OCI-LY7 (cell line): Measurements from ENCODE around the gene CBFA2T3. TPM values are rescaled to one million over a fixed set of nuclear protein-coding genes. Genes with fewer than 3 reads are reported as not detected.

Experiments
- BruUV-seq: library from RNA; stranded (reverse); fragments of 400-500 nt; replicated peaks from 2 replicates; lab custom pipeline; 2021; lab: Mats Ljungman, UMichigan
- CTCF ChIA-PET: fragments of 300-600 bp; sonication (Branson Sonifier 250); formaldehyde crosslinking; loops from one replicate; lab custom pipeline; 2022; ENCODE audit warnings: antibody characterized with exemption; ENCODE audit not compliant: unreplicated experiment; lab: Charles Lee
- POLR2A ChIA-PET: fragments of 300-600 bp; sonication (Branson Sonifier 250); formaldehyde crosslinking; loops from one replicate; lab custom pipeline; 2022; ENCODE audit warnings: antibody characterized with exemption; lab: Charles Lee
- DNase-seq: peaks from one replicate; pipeline ENCODE4 v3.0.0-alpha.2; 2015; ENCODE audit warnings: low spot score
- H2AFZ ChIP-seq: fragments of 200-600 bp; sonication (generic), shearing (Covaris generic); 2 replicates; pipeline ENCODE4 v1.6.1; 2014; ENCODE audit warnings: mild to moderate bottlenecking, antibody characterized with exemption, low read length, moderate library complexity
- H3K27ac ChIP-seq: fragments of 200-600 bp; sonication (generic); 2 replicates; pipeline ENCODE4 v1.5.1; 2014; ENCODE audit warnings: mixed run types, low read depth, mild to moderate bottlenecking, moderate library complexity, low read length, inconsistent platforms; ENCODE audit not compliant: poor library complexity, severe bottlenecking
- H3K36me3 ChIP-seq: fragments of 200-600 bp; sonication (generic); 2 replicates; pipeline ENCODE4 v1.6.1; 2014; ENCODE audit warnings: mild to moderate bottlenecking, antibody characterized with exemption, low read length, moderate library complexity, mixed read lengths; ENCODE audit not compliant: insufficient read depth
- H3K4me1 ChIP-seq: fragments of 200-600 bp; sonication (generic); 2 replicates; pipeline ENCODE4 v1.5.1; 2014; ENCODE audit warnings: mild to moderate bottlenecking, low read length; ENCODE audit not compliant: insufficient read depth, poor library complexity, severe bottlenecking
- H3K4me2 ChIP-seq: fragments of 200-600 bp; sonication (generic); 2 replicates; pipeline ENCODE4 v1.6.1; 2014; ENCODE audit warnings: mild to moderate bottlenecking, low read length
- H3K4me3 ChIP-seq: fragments of 200-600 bp; sonication (generic); 2 replicates; pipeline ENCODE4 v1.5.1; 2014; ENCODE audit warnings: mild to moderate bottlenecking, low read depth, low read length; ENCODE audit not compliant: poor library complexity, severe bottlenecking
- H3K79me2 ChIP-seq: fragments of 200-600 bp; sonication (generic); 2 replicates; pipeline ENCODE4 v1.6.1; 2016; ENCODE audit warnings: low read depth, mild to moderate bottlenecking, low read length, moderate library complexity, mixed read lengths; ENCODE audit not compliant: insufficient read depth
- H3K9me2 ChIP-seq: fragments of 200-600 bp; sonication (generic); 2 replicates; pipeline ENCODE4 v1.6.1; 2016; ENCODE audit warnings: mild to moderate bottlenecking, low read length, mixed read lengths; ENCODE audit not compliant: insufficient read depth
- H3K9me3 ChIP-seq: fragments of 200-600 bp; sonication (generic); 2 replicates; pipeline ENCODE4 v1.6.1; 2014; ENCODE audit warnings: mild to moderate bottlenecking, mixed run types, low read length, mixed read lengths
- H4K20me1 ChIP-seq: fragments of 200-600 bp; sonication (generic); 2 replicates; pipeline ENCODE4 v1.6.1; 2014; ENCODE audit warnings: mild to moderate bottlenecking, antibody characterized with exemption, low read length, moderate library complexity, mixed read lengths; ENCODE audit not compliant: insufficient read depth
- EZH2phosphoT487 ChIP-seq: fragments of 200-600 bp; sonication (generic); IDR thresholded peaks from 2 replicates; pipeline ENCODE4 v1.6.1; 2018; ENCODE audit warnings: low read depth, borderline replicate concordance, mild to moderate bottlenecking, mixed run types, antibody characterized with exemption, low read length, moderate library complexity, mixed read lengths
- intact Hi-C: fragments of 100-400 bp; cut with micrococcal nuclease; formaldehyde crosslinking; loops from one replicate; pipeline ENCODE4 v1.10.0; 2022; ENCODE audit not compliant: unreplicated experiment
- total RNA-seq, 2 experiments: library from RNA; depleted of rRNA in 1 of 2; stranded (reverse); fragments of >200 nt in 1 of 2; shearing (Covaris generic) in 1 of 2; gene quantifications; 2 replicates each; pipeline ENCODE4 v1.2.3, GENCODE V29; 2014 to 2022
- TF ChIP-seq, protein P1 (sequence below): fragments of 200-600 bp; sonication (generic); conservative IDR thresholded peaks from 2 replicates; pipeline ENCODE4 v1.5.1; 2014; ENCODE audit warnings: mild to moderate bottlenecking, antibody characterized with exemption, low read length, moderate library complexity, mixed read lengths

The CBFA2T3 gene
- total RNA-seq, 2 experiments from 2014 or later, result 1.1 to 48.0 TPM

DNA sequence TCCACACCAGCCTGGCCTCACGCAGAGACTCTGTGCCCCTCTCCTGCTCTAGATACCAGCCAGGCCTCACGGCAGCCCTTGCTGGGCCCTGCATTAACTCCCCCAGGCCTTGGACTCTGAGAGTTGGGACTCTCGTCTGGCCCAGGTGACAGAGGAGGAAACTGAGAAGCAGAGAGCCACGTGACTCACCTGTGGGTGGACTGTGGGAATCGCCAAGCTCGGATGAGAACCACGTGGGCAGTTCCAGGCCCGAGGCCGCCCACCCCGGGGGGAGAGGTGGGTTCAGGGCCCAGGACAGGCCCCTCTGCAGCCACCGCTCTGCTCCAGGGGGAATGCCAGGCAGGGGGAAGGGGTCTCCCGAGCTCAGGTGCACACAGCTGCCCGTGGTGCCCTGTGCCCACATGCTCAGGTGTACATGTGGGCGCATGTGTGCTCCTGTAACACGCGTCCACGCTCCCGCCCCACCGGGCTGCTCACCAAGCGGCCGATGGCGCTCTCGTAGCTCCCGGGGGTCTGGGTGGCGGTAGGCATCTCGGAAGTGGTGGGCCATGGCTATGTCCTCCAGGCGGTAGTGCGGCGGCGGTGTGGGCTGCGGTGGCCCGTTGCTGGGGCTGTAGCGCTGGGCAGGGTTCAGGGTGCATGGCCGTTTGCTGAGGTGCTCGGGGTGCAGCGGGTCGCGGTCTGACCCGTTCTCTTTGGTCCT, 92.3 kb downstream of the CBFA2T3 start:
- no peak overlapping the region for H3K27ac ChIP-seq
- no peak overlapping the region for H3K4me2 ChIP-seq
- POLR2A ChIA-PET, result no interaction called here
- intact Hi-C loops, result no loop called here
- CTCF ChIA-PET, result no interaction called here
- H3K36me3 ChIP-seq, result no peaks in the 10 kb centered on the region
- BruUV-seq, result no TSS peak
- no peaks in the 10 kb centered on the region for H3K4me1 ChIP-seq
- no peak overlapping the region for H3K4me3 ChIP-seq
- H3K9me3 ChIP-seq, result no peaks in the 10 kb centered on the region
- no peaks in the 10 kb centered on the region for H4K20me1 ChIP-seq
- no peak for DNase-seq
- TF ChIP-seq, protein P1, sequence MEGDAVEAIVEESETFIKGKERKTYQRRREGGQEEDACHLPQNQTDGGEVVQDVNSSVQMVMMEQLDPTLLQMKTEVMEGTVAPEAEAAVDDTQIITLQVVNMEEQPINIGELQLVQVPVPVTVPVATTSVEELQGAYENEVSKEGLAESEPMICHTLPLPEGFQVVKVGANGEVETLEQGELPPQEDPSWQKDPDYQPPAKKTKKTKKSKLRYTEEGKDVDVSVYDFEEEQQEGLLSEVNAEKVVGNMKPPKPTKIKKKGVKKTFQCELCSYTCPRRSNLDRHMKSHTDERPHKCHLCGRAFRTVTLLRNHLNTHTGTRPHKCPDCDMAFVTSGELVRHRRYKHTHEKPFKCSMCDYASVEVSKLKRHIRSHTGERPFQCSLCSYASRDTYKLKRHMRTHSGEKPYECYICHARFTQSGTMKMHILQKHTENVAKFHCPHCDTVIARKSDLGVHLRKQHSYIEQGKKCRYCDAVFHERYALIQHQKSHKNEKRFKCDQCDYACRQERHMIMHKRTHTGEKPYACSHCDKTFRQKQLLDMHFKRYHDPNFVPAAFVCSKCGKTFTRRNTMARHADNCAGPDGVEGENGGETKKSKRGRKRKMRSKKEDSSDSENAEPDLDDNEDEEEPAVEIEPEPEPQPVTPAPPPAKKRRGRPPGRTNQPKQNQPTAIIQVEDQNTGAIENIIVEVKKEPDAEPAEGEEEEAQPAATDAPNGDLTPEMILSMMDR, result no peak
- TF ChIP-seq EZH2phosphoT487, result no peak
- no peak overlapping the region for H2AFZ ChIP-seq
- no peaks in the 10 kb centered on the region for H3K9me2 ChIP-seq
- no peaks in the 10 kb centered on the region for H3K79me2 ChIP-seq

DNA sequence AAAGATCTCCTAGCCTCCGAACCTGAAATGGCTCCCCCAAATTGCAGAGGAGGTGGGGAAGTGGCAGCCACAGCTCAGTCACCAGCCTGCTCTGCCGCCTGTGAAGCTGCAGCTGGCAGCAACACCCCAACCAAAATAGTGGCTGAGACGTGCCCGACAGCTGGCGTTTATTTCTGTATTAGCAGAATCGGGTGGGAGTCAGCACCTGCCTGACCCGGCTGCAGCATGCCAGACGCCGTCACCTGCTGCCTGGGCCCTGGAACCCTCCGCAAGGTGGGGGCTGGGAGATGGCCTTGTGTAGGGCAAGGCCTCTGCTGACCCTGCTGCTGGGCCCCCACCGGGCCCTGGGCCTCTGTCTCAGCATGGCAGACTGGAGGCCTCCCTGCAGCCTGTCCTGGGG, 93.1 kb downstream of the CBFA2T3 start:
- H3K9me3 ChIP-seq, result no peaks in the 10 kb centered on the region
- no peaks in the 10 kb centered on the region for H3K9me2 ChIP-seq
- H3K36me3 ChIP-seq, result no peaks in the 10 kb centered on the region
- BruUV-seq, result no TSS peak
- H3K79me2 ChIP-seq, result no peaks in the 10 kb centered on the region
- no peak overlapping the region for H3K27ac ChIP-seq
- CTCF ChIA-PET, result no interaction called here
- no peaks in the 10 kb centered on the region for H4K20me1 ChIP-seq
- no peak overlapping the region for H2AFZ ChIP-seq
- DNase-seq, result no peak
- no peak overlapping the region for H3K4me2 ChIP-seq
- no peak overlapping the region for H3K4me3 ChIP-seq
- POLR2A ChIA-PET, result no interaction called here
- H3K4me1 ChIP-seq, result no peaks in the 10 kb centered on the region
- TF ChIP-seq, protein P1, result no peak
- no peak for TF ChIP-seq EZH2phosphoT487
- intact Hi-C loops, result no loop called here

DNA sequence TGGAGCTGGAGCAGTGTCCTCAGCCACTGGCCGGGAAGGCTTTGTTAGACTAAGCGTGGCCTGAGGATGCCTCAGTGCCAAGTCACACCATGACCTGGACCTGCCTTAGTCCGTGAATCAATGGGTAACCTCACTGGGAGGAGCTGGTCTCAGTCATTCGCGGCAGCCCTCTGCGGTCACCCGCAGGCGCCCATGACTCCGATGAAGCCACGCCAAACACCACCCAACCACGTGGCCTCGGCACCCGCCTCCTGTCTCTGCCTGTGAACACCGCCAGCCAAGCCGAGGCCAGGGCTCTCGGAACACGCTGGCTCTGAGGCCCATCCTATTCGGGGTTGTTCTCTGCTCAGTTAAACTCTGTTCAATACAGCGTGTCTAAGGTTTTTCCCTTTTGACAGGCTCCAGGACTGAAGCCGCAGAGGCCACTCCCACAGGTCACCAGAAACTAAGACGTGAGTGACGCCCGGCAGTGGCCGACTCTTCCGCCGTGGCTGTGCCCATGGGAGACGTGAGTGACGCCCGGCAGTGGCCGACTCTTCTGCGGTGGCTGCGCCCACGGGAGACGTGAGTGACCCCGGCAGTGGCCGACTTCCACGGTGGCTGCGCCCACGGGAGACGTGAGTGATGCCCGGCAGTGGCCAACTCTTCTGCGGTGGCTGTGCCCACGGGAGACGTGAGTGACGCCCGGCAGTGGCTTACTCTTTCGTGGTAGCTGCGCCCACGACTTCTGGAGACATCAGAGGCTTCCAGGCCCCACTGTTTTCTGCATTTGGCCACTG, 93.7 kb downstream of the CBFA2T3 start:
- TF ChIP-seq EZH2phosphoT487, result no peak
- TF ChIP-seq, protein P1, result no peak
- no TSS peak for BruUV-seq
- CTCF ChIA-PET, result no interaction called here

More for the DNA sequence above, 93.7 kb downstream of the CBFA2T3 start:
- no peaks in the 10 kb centered on the region for H3K79me2 ChIP-seq
- POLR2A ChIA-PET, result no interaction called here
- intact Hi-C loops, result no loop called here
- no peak for DNase-seq
- H3K36me3 ChIP-seq, result no peaks in the 10 kb centered on the region
- H4K20me1 ChIP-seq, result no peaks in the 10 kb centered on the region
- no peaks in the 10 kb centered on the region for H3K4me1 ChIP-seq
- H3K4me2 ChIP-seq, result no peak overlapping the region
- no peak overlapping the region for H3K4me3 ChIP-seq
- H2AFZ ChIP-seq, result no peak overlapping the region
- H3K27ac ChIP-seq, result no peak overlapping the region
- H3K9me2 ChIP-seq, result no peaks in the 10 kb centered on the region
- no peaks in the 10 kb centered on the region for H3K9me3 ChIP-seq
